Epithelial cell of prostate (primary cell): ENCODE results near the gene MIB2.
A peak's percentile ranks its signal among the peaks of the same experiment; 100 is the strongest.
"Not testable (repeated sequence)": the region's sequence is repeated elsewhere in the genome, so short reads cannot be mapped to it uniquely, and the experiment has no call there.

Experiments used
- DNase-seq: peaks from one replicate; pipeline ENCODE4 v3.0.0-alpha.2; 2011; ENCODE audit warnings: low read depth, low spot score
- H3K27ac ChIP-seq: fragments of 450-650 bp; 2 replicates; pipeline ENCODE4 v1.5.1; 2017; ENCODE audit warnings: mild to moderate bottlenecking

The MIB2 gene

GRCh38 chr1:1674806-1675205 lies 59.5 kb downstream of the MIB2 start:
- not testable (repeated sequence) for DNase-seq, H3K27ac ChIP-seq

GRCh38 chr1:1675218-1675617 lies 59.9 kb downstream of the MIB2 start:
- H3K27ac ChIP-seq, DNase-seq: not testable (repeated sequence)

- H3K27ac ChIP-seq, DNase-seq: not testable (repeated sequence)
Measured at GRCh38 chr1:1676087-1676486, 60.8 kb downstream of the MIB2 start.

- H3K27ac ChIP-seq: peak overlapping the region; percentile 10
- DNase-seq: no peak
Measured at GRCh38 chr1:1677718-1678580, 62.6 kb downstream of the MIB2 start.

GRCh38 chr1:1678581-1679380 lies 63.5 kb downstream of the MIB2 start:
- no peak for DNase-seq
- H3K27ac ChIP-seq: peak overlapping the region; percentile 10
